Measurements from ENCODE around the gene PALD1.

DNA sequence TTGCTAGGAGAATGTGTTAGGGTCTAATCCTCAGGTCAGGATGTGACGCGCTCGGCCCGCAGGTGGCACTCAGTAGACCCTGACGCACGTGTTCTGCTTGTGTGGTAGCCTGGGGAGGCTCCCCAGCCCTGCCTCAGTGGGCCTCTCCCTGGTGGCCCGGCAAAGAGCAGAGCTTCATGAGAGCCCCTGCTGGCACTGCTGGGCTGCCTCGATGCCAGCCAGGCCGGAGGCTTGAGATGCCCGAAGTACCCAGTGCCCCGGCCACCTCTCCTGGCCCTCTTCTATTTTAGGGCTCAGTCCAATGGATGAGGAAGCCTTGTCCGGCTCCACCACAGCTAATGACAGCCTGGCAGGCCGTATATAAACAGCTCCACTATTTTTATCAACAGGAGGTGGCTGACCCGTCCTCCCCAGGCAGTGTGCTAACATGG is 82.0 kb downstream of the PALD1 start:
- no peak for TF ChIP-seq AFF4 (CRISPR knock-in tag; IDR thresholded peaks at IDR 0.05)
- TF ChIP-seq GLI4 (CRISPR knock-in tag; IDR thresholded peaks at IDR 0.05; ENCODE audit: borderline replicate concordance) = no peak
- TF ChIP-seq, protein P1, sequence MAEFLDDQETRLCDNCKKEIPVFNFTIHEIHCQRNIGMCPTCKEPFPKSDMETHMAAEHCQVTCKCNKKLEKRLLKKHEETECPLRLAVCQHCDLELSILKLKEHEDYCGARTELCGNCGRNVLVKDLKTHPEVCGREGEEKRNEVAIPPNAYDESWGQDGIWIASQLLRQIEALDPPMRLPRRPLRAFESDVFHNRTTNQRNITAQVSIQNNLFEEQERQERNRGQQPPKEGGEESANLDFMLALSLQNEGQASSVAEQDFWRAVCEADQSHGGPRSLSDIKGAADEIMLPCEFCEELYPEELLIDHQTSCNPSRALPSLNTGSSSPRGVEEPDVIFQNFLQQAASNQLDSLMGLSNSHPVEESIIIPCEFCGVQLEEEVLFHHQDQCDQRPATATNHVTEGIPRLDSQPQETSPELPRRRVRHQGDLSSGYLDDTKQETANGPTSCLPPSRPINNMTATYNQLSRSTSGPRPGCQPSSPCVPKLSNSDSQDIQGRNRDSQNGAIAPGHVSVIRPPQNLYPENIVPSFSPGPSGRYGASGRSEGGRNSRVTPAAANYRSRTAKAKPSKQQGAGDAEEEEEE (CRISPR knock-in tag; IDR thresholded peaks at IDR 0.05; ENCODE audit: borderline replicate concordance) = no peak
- TF ChIP-seq BCLAF1 (IDR thresholded peaks at IDR 0.05) = no peak
- TF ChIP-seq, protein P2, sequence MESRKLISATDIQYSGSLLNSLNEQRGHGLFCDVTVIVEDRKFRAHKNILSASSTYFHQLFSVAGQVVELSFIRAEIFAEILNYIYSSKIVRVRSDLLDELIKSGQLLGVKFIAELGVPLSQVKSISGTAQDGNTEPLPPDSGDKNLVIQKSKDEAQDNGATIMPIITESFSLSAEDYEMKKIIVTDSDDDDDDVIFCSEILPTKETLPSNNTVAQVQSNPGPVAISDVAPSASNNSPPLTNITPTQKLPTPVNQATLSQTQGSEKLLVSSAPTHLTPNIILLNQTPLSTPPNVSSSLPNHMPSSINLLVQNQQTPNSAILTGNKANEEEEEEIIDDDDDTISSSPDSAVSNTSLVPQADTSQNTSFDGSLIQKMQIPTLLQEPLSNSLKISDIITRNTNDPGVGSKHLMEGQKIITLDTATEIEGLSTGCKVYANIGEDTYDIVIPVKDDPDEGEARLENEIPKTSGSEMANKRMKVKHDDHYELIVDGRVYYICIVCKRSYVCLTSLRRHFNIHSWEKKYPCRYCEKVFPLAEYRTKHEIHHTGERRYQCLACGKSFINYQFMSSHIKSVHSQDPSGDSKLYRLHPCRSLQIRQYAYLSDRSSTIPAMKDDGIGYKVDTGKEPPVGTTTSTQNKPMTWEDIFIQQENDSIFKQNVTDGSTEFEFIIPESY (CRISPR knock-in tag; IDR thresholded peaks at IDR 0.05) = no peak
- no peak for TF ChIP-seq ZBED4 (CRISPR knock-in tag; IDR thresholded peaks at IDR 0.05; ENCODE audit: borderline replicate concordance)

Measured in HepG2 (cell line).